Large intestine (tissue), 3 donors: ENCODE data around the gene RETREG1. TPM values are rescaled to one million over a fixed set of nuclear protein-coding genes. Genes with fewer than 3 reads are reported as not detected.

Source experiments
- DNase-seq, 2 donors: peaks; one replicate each; pipeline versions ENCODE4 v3.0.0 to v3.0.0-alpha.2; 2013
- H3K27ac ChIP-seq: one replicate; pipeline ENCODE4 v1.5.1; 2013; ENCODE audit warnings: low read length
- H3K27me3 ChIP-seq: 2 replicates; pipeline ENCODE4 v1.6.1; 2013; ENCODE audit warnings: low read length; ENCODE audit not compliant: control insufficient read depth, insufficient read depth
- H3K36me3 ChIP-seq: 2 replicates; pipeline ENCODE4 v1.6.1; 2013; ENCODE audit warnings: low read length; ENCODE audit not compliant: control insufficient read depth, insufficient read depth
- H3K4me1 ChIP-seq: one replicate; pipeline ENCODE4 v1.6.1; 2013; ENCODE audit warnings: low read length; ENCODE audit not compliant: control insufficient read depth, insufficient read depth
- H3K4me3 ChIP-seq: one replicate; pipeline ENCODE4 v1.5.1; 2013; ENCODE audit warnings: low read length
- H3K9me3 ChIP-seq: one replicate; pipeline ENCODE4 v1.6.1; 2013; ENCODE audit warnings: mild to moderate bottlenecking, low read depth, low read length, moderate library complexity; ENCODE audit not compliant: control insufficient read depth
- WGBS: methylation state at CpG from one replicate; pipeline ENCODE4 v1.1.5; 2013; ENCODE audit warnings: low lambda C conversion rate; ENCODE audit not compliant: insufficient coverage; 5-methylcytosine and 5-hydroxymethylcytosine counted together
- polyA plus RNA-seq: library from polyadenylated mRNA; unstranded; fragments of 120-200 nt; gene quantifications from one replicate; pipeline ENCODE4 v1.2.1, GENCODE V29; 2013

RETREG1 gene
- polyA plus RNA-seq, 1 donor: 27.0 TPM

DNA sequence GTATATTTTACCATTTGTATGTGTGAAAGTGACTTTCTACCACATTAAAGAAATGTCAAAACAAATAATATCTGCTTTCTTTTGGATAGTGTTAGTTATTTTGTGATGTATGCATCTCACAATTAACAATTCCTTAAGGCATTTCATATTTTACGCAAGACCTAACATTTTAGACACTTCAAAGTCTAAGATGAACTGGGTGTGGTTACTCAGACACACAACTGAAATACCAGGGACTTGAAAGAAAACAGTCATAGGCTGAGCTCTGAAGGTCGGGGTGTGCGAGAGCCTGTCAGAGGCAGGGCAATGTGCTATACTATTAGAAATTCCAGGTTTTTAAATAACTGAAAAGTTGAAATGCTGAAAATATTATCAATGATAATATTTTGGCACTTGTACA lies 106.7 kb downstream of the RETREG1 start:
- Histone ChIP-seq H3K27ac (peak overlapping the region; percentile 99), H3K4me3 (no peak overlapping the region), H3K36me3 (peaks cover 3% of the 10 kb centered on the region), H3K9me3 (peaks cover 4% of the 10 kb centered on the region), H3K4me1 (peaks cover 16% of the 10 kb centered on the region), H3K27me3 (no peaks in the 10 kb centered on the region)
- WGBS: 39% methylated on average over 2 of the region's 3 CpGs
- DNase-seq: peak; percentile 62 to 69

GRCh38 chr5:16508730-16509531 lies 107.9 kb downstream of the RETREG1 start:
- Histone ChIP-seq H3K4me1 (peaks cover 16% of the 10 kb centered on the region), H3K9me3 (peaks cover 4% of the 10 kb centered on the region), H3K27me3 (no peaks in the 10 kb centered on the region), H3K4me3 (peak overlapping the region; percentile 45), H3K27ac (peak overlapping the region; percentile 99), H3K36me3 (peaks cover 8% of the 10 kb centered on the region)
- WGBS: 20% methylated on average over 4 of the region's 15 CpGs
- peak in 1 of 2 donors; percentile 85 for DNase-seq

DNA sequence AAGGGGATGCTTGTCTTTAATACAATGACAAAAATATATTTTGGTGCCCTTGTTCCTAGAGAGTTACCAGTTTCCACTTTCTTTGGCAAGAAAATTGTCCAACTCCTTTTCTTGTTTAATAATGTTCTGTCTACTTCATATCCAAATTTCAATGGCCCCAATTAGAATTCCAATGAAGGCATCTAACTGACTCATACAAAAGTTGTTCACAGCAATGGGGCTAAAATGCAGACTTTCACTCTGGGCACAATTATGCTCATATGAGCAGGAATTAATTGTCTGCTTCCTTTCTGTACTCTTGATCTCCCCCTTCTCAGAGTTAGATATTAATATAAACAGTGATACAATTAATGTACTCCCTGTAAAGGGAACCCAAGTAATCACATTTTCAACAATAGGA lies 109.1 kb downstream of the RETREG1 start:
- Histone ChIP-seq H3K4me1 (peaks cover 16% of the 10 kb centered on the region), H3K27ac (peak overlapping the region; percentile 99), H3K4me3 (peak overlapping the region; percentile 45), H3K27me3 (no peaks in the 10 kb centered on the region), H3K36me3 (peaks cover 8% of the 10 kb centered on the region), H3K9me3 (peaks cover 4% of the 10 kb centered on the region)
- peak in 1 of 2 donors; percentile 43 for DNase-seq

DNA sequence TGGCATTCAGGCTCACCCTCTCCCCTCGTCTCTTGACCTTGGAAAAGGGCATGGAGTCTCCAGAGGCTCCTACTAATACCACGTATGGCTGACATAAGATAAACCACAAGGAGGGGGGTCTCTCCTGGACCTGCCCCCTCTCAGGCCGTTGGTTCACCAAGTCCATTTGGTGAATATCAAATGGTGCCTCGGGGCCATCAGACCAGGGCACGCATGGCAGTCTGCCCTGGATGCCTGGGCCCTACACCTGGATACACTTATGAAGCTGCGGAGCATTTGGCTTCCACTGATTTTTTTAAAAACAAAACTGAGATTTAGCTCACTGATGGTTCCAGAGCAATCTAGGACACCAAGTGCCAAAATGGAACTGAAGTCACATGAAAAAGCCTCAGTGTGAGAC lies 110.9 kb downstream of the RETREG1 start:
- WGBS: no CpG with 5 or more reads among the region's 6 CpGs
- Histone ChIP-seq H3K9me3 (peaks cover 4% of the 10 kb centered on the region), H3K36me3 (peaks cover 8% of the 10 kb centered on the region), H3K27ac (peak overlapping the region; percentile 99), H3K27me3 (no peaks in the 10 kb centered on the region), H3K4me1 (peaks cover 16% of the 10 kb centered on the region), H3K4me3 (no peak overlapping the region)
- DNase-seq: no peak

- H3K4me1 ChIP-seq: peaks cover 16% of the 10 kb centered on the region
- peaks cover 8% of the 10 kb centered on the region for H3K36me3 ChIP-seq
- no peaks in the 10 kb centered on the region for H3K27me3 ChIP-seq
- WGBS: no CpG with 5 or more reads among the region's 17 CpGs
- H3K9me3 ChIP-seq: peaks cover 4% of the 10 kb centered on the region
- H3K27ac ChIP-seq: no peak overlapping the region
- DNase-seq: no peak
- H3K4me3 ChIP-seq: no peak overlapping the region
Observed at GRCh38 chr5:16505140-16505891, 111.5 kb downstream of the RETREG1 start.

GRCh38 chr5:16504571-16504970 lies 112.2 kb downstream of the RETREG1 start:
- DNase-seq: no peak
- Histone ChIP-seq H3K27ac (no peak overlapping the region), H3K4me1 (peaks cover 14% of the 10 kb centered on the region), H3K36me3 (peaks cover 8% of the 10 kb centered on the region), H3K9me3 (peaks cover 4% of the 10 kb centered on the region), H3K4me3 (no peak overlapping the region), H3K27me3 (no peaks in the 10 kb centered on the region)
- 100% methylated on average over 3 of the region's 10 CpGs for WGBS

GRCh38 chr5:16502866-16503265 lies 113.9 kb downstream of the RETREG1 start:
- peaks cover 8% of the 10 kb centered on the region for H3K36me3 ChIP-seq
- no peak for DNase-seq
- H3K4me3 ChIP-seq: no peak overlapping the region
- H3K27me3 ChIP-seq: no peaks in the 10 kb centered on the region
- H3K9me3 ChIP-seq: peaks cover 4% of the 10 kb centered on the region
- peaks cover 7% of the 10 kb centered on the region for H3K4me1 ChIP-seq
- 60% methylated on average over 1 of the region's 3 CpGs for WGBS
- no peak overlapping the region for H3K27ac ChIP-seq

DNA sequence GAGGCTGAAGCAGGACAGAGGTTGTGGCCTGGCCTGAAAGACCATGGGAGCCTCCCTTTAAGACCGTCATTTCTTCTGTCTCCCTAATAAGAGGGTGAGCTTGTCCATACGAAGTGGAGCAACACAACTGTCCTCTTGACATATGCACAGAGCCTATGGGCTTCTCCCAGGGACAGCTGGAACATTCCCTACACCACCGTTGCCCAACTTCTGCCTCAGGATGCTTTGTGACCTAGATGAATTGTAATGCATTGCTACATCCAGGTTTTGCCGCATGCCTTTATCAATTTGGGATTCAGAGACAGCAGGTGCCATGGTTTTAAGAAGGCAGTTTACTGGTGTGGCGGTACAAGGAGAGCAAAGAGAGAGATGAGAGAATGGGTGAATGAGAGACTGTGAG lies 116.8 kb downstream of the RETREG1 start:
- no peaks in the 10 kb centered on the region for H3K27me3 ChIP-seq
- 100% methylated on average over 1 of the region's 5 CpGs for WGBS
- H3K9me3 ChIP-seq: peaks cover 5% of the 10 kb centered on the region
- H3K36me3 ChIP-seq: peaks cover 7% of the 10 kb centered on the region
- no peak for DNase-seq
- no peak overlapping the region for H3K4me3 ChIP-seq
- H3K27ac ChIP-seq: no peak overlapping the region
- H3K4me1 ChIP-seq: no peaks in the 10 kb centered on the region

- H3K4me3 ChIP-seq: no peak overlapping the region
- peaks cover 3% of the 10 kb centered on the region for H3K36me3 ChIP-seq
- 67% methylated on average over 1 of the region's 2 CpGs for WGBS
- peaks cover 11% of the 10 kb centered on the region for H3K9me3 ChIP-seq
- no peaks in the 10 kb centered on the region for H3K27me3 ChIP-seq
- DNase-seq: no peak
- no peak overlapping the region for H3K27ac ChIP-seq
- H3K4me1 ChIP-seq: peaks cover 3% of the 10 kb centered on the region
Observed at GRCh38 chr5:16497546-16497945, 119.3 kb downstream of the RETREG1 start.

- Histone ChIP-seq H3K36me3 (peaks cover 3% of the 10 kb centered on the region), H3K4me1 (peaks cover 13% of the 10 kb centered on the region), H3K27me3 (no peaks in the 10 kb centered on the region), H3K9me3 (peaks cover 11% of the 10 kb centered on the region), H3K4me3 (no peak overlapping the region), H3K27ac (peak overlapping the region; percentile 49)
- 60% methylated on average over 1 of the region's 1 CpG for WGBS
- peak in 1 of 2 donors; percentile 13 for DNase-seq
Observed at GRCh38 chr5:16493261-16493660, 123.5 kb downstream of the RETREG1 start.
